HepG2 (cell line): Measurements from ENCODE around the gene KLRK1. TPM values are rescaled to one million over a fixed set of nuclear protein-coding genes. Genes with fewer than 3 reads are reported as not detected.

ENCODE experiments used
- ATAC-seq: fragments of 200-7000 bp; cut with Tn5 transposase; 3 replicates; pipeline ENCODE4 v1.9.1; 2020; ENCODE audit warnings: mild to moderate bottlenecking, moderate library complexity
- BruUV-seq: library from RNA; stranded (reverse); fragments of 400-500 nt; replicated peaks from 2 replicates; lab custom pipeline; 2021; lab: Mats Ljungman, UMichigan
- CTCF ChIA-PET: fragments of 300-600 bp; formaldehyde crosslinking; extraction: SDS; loops from one replicate; lab custom pipeline; 2021; ENCODE audit warnings: low total read pairs, inconsistent platforms, low intra/inter-chr PET ratio; lab: Yijun Ruan, JAX
- POLR2A ChIA-PET: fragments of 350-600 bp; sonication (Branson Sonifier 250); formaldehyde crosslinking; loops from one replicate; lab custom pipeline; 2020; ENCODE audit warnings: antibody characterized with exemption, inconsistent platforms; lab: Yijun Ruan, JAX
- DNase-seq: peaks from one replicate; pipeline ENCODE4 v3.0.0-alpha.2; 2015; ENCODE audit warnings: low spot score
- FAIRE-seq: peaks from 3 replicates; lab custom pipeline; 2011; peaks lifted over from hg19 to GRCh38; lab: Jason Lieb, UNC
- H2AFZ ChIP-seq: one replicate; pipeline ENCODE4 v1.6.1; 2011; ENCODE audit warnings: low read length, inconsistent platforms
- H3K27ac ChIP-seq: fragments of 300-600 bp; 3 replicates; pipeline ENCODE4 v1.8.0; 2011; ENCODE audit warnings: mixed run types, mild to moderate bottlenecking, mixed read lengths, low read length, inconsistent platforms; ENCODE audit not compliant: insufficient read depth; ENCODE audit errors: extremely low read length
- H3K27me3 ChIP-seq, 2 experiments: fragments of 200-600 bp in 1 of 2; 2 replicates in 1 of 2; 3 replicates in 1 of 2; pipeline versions ENCODE4 v1.6.0 to v1.8.0; 2011; ENCODE audit warnings: low read length in 2 of 2, mild to moderate bottlenecking in 2 of 2, moderate library complexity in 2 of 2, inconsistent platforms in 1 of 2; ENCODE audit not compliant: insufficient read depth in 2 of 2, control insufficient read depth in 1 of 2
- H3K36me3 ChIP-seq, 2 experiments: fragments of 200-600 bp in 1 of 2; replicated peaks in 1 of 2; 2 replicates in 1 of 2; 3 replicates in 1 of 2; pipeline versions ENCODE4 v1.5.1 to v1.8.0; 2011; ENCODE audit warnings: low read length in 2 of 2, inconsistent platforms in 1 of 2; ENCODE audit not compliant: insufficient read depth in 2 of 2, control insufficient read depth in 1 of 2
- H3K4me1 ChIP-seq: 2 replicates; pipeline ENCODE4 v1.5.1; 2012; ENCODE audit warnings: low read length, inconsistent platforms; ENCODE audit not compliant: insufficient read depth
- H3K4me2 ChIP-seq: 2 replicates; pipeline ENCODE4 v1.6.0; 2011; ENCODE audit warnings: low read depth, low read length, inconsistent platforms
- H3K4me3 ChIP-seq, 3 experiments: fragments of 200-600 bp in 1 of 3; sonication (generic), shearing (Covaris generic) in 1 of 3; replicated peaks in 1 of 3; 2 replicates each; pipeline ENCODE4 v1.5.1; 2011 to 2016; ENCODE audit warnings: low read length in 3 of 3, inconsistent platforms in 2 of 3, low read depth in 2 of 3, mild to moderate bottlenecking in 2 of 3, control low read depth in 1 of 3, mixed read lengths in 1 of 3; ENCODE audit not compliant: insufficient read depth in 1 of 3
- H3K79me2 ChIP-seq: one replicate; pipeline ENCODE4 v1.6.1; 2011; ENCODE audit warnings: low read length, inconsistent platforms; ENCODE audit not compliant: insufficient read depth
- H3K9ac ChIP-seq: 2 replicates; pipeline ENCODE4 v1.6.0; 2011; ENCODE audit warnings: mild to moderate bottlenecking, low read depth, low read length, inconsistent platforms; ENCODE audit not compliant: insufficient read depth
- H3K9me3 ChIP-seq: 2 replicates; pipeline ENCODE4 v1.5.1; 2012; ENCODE audit warnings: mild to moderate bottlenecking, low read length
- H4K20me1 ChIP-seq: 2 replicates; pipeline ENCODE4 v1.6.0; 2011; ENCODE audit warnings: inconsistent platforms, mild to moderate bottlenecking, low read length, moderate library complexity; ENCODE audit not compliant: insufficient read depth
- DPF2 ChIP-seq: sonication (generic); formaldehyde crosslinking; IDR thresholded peaks from 2 replicates; pipeline ENCODE4 v1.4.0; 2020; ENCODE audit warnings: mild to moderate bottlenecking, low read depth, missing genetic modification reagents, borderline replicate concordance
- FOSL1 ChIP-seq: sonication (generic); formaldehyde crosslinking; IDR thresholded peaks from 2 replicates; pipeline ENCODE4 v1.9.0; 2021; ENCODE audit warnings: missing genetic modification reagents, borderline replicate concordance
- FOXJ3 ChIP-seq: sonication (generic); formaldehyde crosslinking; IDR thresholded peaks from 2 replicates; pipeline ENCODE4 v1.4.0; 2020; ENCODE audit warnings: missing genetic modification reagents, mild to moderate bottlenecking, borderline replicate concordance
- NBN ChIP-seq: fragments of 450-650 bp; conservative IDR thresholded peaks from 2 replicates; pipeline ENCODE4 v1.6.1; 2017
- ZNF724P ChIP-seq: sonication (generic); formaldehyde crosslinking; IDR thresholded peaks from 2 replicates; pipeline ENCODE4 v1.8.0; 2022; ENCODE audit warnings: missing genetic modification reagents, borderline replicate concordance
- WGBS: methylation state at CpG from one replicate; pipeline ENCODE4 v1.1.6; 2017; ENCODE audit warnings: low lambda C conversion rate; 5-methylcytosine and 5-hydroxymethylcytosine counted together
- in situ Hi-C: cut with HindIII; loops from 2 replicates; pipeline ENCODE4 v1.10.0; 2017; ENCODE audit warnings: low pct_unique_long_range_greater_than_20kb; ENCODE audit not compliant: extremely low pct_ligation_motif_present
- intact Hi-C: fragments of 100-400 bp; cut with micrococcal nuclease; formaldehyde crosslinking; loops from one replicate; pipeline ENCODE4 v1.10.0; 2022; ENCODE audit not compliant: unreplicated experiment
- polyA plus RNA-seq, 8 experiments: library from polyadenylated mRNA; depleted of rRNA in 3 of 8; stranded (reverse) in 7 of 8; unstranded in 1 of 8; fragments of >200 nt; fragmentation: Illumina TruSeq in 4 of 8; extraction: Trizol in 4 of 8; gene quantifications; 2 replicates each; pipeline versions ENCODE4 v1.2.1 to v1.2.3, GENCODE V29; 2011 to 2016; ENCODE audit warnings: low read depth in 4 of 8, missing spikeins in 1 of 8, mixed read lengths in 1 of 8; ENCODE audit not compliant: insufficient read depth in 1 of 8
- total RNA-seq, 5 experiments: library from RNA; depleted of rRNA; stranded (reverse); fragments of >200 nt; fragmentation: Illumina TruSeq; extraction: Trizol; gene quantifications; 2 replicates each; pipeline ENCODE4 v1.2.3, GENCODE V29; 2016; ENCODE audit warnings: low read depth in 1 of 5
- TF ChIP-seq, protein P1 (sequence below): IDR thresholded peaks from 2 replicates; pipeline ENCODE4 v1.6.1; 2016

Gene KLRK1
- total and polyA plus RNA-seq, 2 of the 13 experiments (the other 11 are each of a cell fraction or from before 2014, with no cell fraction given): not detected

DNA sequence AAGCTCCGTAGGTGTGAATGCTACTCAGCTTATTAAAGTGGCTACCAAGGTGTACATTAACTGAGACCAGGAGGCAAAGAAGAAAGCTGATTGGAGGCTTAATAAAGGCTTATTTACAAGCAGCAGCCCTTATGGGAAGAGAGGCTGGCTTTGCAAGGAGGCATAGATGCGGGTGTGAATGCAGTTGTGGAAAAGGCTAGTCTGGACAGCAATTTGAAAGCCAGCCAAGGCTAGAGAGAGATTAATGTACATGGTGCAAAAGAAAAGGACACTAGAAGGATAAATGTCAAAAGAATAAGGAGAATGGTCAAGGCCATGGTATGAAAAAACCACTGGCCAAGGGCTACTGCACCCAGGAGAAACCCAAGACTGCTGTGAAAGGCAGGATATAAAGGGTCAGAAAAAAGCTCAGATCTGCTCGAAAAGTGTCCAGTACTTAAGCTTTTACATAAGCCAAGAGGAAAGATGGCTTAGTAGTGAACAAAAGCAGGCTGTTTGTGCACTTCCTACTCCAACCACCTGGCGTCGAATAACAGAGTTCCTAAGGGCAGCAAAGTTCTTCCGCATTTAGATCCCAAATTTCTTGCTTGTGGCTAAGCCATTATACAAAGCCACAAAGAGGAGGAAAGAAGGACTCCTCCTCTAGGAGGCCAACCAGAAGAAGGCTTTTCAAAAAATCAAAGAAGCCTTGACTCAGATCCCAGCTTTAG is 24.0 kb downstream of the KLRK1 start:
- ATAC-seq: no peak
- Histone ChIP-seq H4K20me1 (no peaks in the 10 kb centered on the region), H3K27me3 (no peaks in the 10 kb centered on the region; a peak in 1 of 5 replicates), H3K79me2 (no peaks in the 10 kb centered on the region), H3K4me2 (peak overlapping the region; percentile 84), H3K27ac (no peak overlapping the region), H3K9ac (peak overlapping the region; percentile 64; the same call in 1 of the 2 replicates), H3K36me3 (no peaks in the 10 kb centered on the region)
- WGBS: 18% methylated on average over 6 of the region's 6 CpGs
- intact Hi-C loops: loop anchor here (1.0 to 5.0 kb wide), 2 partner anchors 46 to 196 kb away; no protein-coding TSS in a partner anchor
- TF ChIP-seq FOSL1 (CRISPR knock-in tag): no peak
- TF ChIP-seq, protein P1, sequence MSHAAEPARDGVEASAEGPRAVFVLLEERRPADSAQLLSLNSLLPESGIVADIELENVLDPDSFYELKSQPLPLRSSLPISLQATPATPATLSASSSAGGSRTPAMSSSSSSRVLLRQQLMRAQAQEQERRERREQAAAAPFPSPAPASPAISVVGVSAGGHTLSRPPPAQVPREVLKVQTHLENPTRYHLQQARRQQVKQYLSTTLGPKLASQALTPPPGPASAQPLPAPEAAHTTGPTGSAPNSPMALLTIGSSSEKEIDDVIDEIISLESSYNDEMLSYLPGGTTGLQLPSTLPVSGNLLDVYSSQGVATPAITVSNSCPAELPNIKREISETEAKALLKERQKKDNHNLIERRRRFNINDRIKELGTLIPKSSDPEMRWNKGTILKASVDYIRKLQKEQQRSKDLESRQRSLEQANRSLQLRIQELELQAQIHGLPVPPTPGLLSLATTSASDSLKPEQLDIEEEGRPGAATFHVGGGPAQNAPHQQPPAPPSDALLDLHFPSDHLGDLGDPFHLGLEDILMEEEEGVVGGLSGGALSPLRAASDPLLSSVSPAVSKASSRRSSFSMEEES (CRISPR knock-in tag): no peak
- TF ChIP-seq ZNF724P (CRISPR knock-in tag): no peak
- TF ChIP-seq FOXJ3 (CRISPR knock-in tag): no peak
- TF ChIP-seq DPF2: no peak
- no peak for TF ChIP-seq NBN
- TF ChIP-seq, all 625 proteins: peak for 0
- no peaks in the 10 kb centered on the region for H3K9me3 ChIP-seq
- DNase-seq (no peak), FAIRE-seq (no peak)
- in situ Hi-C loops: no loop called here
- no TSS peak for BruUV-seq
- ChIA-PET CTCF (no interaction called here), POLR2A (interaction anchor here (0.7 kb wide), 1 partner anchor 806 kb away, joined by 4 read pairs; no protein-coding TSS in a partner anchor)
- peaks cover 24% of the 10 kb centered on the region for H3K4me1 ChIP-seq
- peak overlapping the region; percentile 100 for H2AFZ ChIP-seq
- H3K4me3 ChIP-seq: peak overlapping the region; percentile 74 to 82 (median 78)
